ENCODE results near the gene PIGK.

- TF ChIP-seq, protein P1, sequence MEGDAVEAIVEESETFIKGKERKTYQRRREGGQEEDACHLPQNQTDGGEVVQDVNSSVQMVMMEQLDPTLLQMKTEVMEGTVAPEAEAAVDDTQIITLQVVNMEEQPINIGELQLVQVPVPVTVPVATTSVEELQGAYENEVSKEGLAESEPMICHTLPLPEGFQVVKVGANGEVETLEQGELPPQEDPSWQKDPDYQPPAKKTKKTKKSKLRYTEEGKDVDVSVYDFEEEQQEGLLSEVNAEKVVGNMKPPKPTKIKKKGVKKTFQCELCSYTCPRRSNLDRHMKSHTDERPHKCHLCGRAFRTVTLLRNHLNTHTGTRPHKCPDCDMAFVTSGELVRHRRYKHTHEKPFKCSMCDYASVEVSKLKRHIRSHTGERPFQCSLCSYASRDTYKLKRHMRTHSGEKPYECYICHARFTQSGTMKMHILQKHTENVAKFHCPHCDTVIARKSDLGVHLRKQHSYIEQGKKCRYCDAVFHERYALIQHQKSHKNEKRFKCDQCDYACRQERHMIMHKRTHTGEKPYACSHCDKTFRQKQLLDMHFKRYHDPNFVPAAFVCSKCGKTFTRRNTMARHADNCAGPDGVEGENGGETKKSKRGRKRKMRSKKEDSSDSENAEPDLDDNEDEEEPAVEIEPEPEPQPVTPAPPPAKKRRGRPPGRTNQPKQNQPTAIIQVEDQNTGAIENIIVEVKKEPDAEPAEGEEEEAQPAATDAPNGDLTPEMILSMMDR (IDR thresholded peaks at IDR 0.05) = no peak
- TF ChIP-seq POLR2A (IDR thresholded peaks at IDR 0.05) = no peak
Observed at GRCh38 chr1:77118712-77119111, 100.5 kb downstream of the PIGK start.

Measured in heart left ventricle (tissue), 13 donors.